HG03565 (cell line): ENCODE results near the gene SSH2.

Source experiments
- ATAC-seq: cut with Tn5 transposase; IDR thresholded peaks from one replicate; pipeline ENCODE4 v1.9.1; 2021; ENCODE audit warnings: mild to moderate bottlenecking, moderate library complexity; ENCODE audit not compliant: unreplicated experiment

SSH2 gene

GRCh38 chr17:29614349-29615047 lies 315.5 kb downstream of the SSH2 start:
- no peak for ATAC-seq

DNA sequence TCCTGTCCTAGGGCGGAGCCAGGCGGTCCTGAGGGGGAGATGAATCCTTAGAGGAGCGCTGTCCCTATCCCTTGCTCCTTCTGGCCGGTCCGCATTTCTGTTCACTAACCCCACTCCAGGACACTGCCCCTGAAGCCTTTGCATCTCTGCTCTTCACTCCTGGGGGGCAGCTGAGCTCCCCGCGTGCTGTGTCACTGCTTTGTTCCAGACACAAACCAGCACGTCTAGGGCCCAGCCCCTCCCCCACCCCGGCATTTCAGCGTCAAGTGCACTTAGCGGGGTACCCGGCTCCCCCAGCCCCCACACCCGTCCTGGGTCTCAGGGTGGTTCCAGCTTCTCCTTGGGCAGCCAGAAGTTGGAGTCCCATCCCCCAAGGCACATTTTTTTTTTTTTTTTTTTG lies 316.2 kb downstream of the SSH2 start:
- ATAC-seq: no peak

GRCh38 chr17:29613352-29613837 lies 316.6 kb downstream of the SSH2 start:
- ATAC-seq: peak; percentile 37

GRCh38 chr17:29612404-29613280 lies 317.4 kb downstream of the SSH2 start:
- ATAC-seq: no peak

DNA sequence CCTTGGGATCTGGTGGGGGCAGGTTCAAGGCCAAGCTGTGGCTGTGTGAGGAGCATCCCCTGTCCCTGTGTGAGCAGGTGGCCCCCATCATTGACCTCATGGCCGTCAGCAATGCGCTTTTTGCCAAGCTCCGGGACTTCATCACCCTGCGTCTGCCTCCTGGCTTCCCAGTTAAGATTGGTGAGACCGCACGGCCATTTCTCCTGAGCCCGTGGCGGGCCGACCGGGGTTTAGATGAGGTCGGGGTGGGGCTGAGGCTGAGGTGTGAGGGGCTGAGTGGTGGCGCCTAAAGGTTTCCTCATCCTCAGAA lies 318.0 kb downstream of the SSH2 start:
- ATAC-seq: no peak

- ATAC-seq: no peak
Observed at GRCh38 chr17:29611351-29612093, 318.5 kb downstream of the SSH2 start.

DNA sequence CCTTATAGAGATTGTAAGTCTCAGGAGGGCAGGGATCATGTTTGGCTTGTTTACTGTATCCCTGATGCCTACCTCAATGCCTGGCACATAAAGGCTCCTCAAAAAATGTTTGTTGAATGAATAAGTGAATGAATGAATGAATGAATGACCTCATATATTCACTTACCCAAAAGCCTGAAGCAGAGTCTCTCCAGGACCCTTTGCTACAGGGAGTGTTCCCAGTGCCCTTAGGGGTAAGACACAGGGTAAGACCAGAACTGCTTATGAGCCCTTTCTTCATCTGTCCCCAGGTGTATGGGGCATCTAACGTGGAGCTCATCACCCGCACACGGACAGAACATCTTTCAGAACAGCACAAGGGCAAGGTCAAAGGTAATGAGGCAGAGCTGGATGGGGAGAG lies 319.6 kb downstream of the SSH2 start:
- no peak for ATAC-seq

DNA sequence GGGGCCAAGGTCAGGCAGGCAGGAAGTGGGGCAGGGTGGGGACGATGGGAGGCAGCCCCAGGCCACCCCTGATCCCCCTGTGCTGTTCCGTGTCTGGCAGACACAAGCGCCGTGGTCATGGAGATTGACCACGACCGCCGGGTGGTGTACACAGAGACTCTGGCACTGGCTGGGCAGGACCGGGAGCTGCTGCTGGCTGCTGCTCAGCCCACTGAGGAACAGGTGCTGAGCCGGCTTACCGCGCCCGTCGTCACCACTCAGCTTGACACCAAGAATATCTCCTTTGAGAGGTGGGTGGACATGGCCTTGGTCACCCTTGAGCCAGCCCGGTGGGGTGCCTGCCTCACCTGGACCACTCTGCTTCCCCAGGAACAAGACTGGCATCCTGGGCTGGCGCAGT lies 321.0 kb downstream of the SSH2 start:
- ATAC-seq: no peak

DNA sequence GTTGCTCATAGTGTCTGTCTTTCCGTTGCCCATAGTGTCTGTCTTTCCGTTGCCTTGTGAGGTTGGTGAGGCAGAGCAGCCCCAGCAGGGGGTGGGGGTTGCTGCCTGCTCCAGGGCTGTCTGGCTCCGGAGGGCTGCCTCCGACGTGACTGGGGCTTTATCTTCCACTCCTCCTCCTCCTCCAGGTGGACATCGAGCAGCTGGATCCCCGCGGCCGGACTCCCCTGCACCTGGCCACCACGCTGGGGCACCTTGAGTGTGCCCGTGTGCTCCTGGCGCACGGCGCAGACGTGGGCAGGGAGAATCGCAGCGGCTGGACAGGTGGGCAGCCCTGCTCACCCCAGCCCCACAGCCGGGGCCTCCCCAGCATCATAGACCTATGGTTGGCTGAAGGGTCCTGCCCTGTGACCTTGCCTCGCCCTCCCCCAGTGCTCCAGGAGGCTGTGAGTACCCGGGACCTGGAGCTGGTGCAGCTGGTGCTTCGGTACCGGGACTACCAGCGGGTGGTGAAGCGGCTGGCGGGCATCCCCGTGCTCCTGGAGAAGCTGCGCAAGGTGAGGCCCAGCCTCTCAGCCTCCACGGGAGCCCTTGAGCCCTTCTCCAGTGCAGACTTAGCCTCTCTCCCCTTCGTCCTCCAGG lies 322.4 kb downstream of the SSH2 start:
- no peak for ATAC-seq

DNA sequence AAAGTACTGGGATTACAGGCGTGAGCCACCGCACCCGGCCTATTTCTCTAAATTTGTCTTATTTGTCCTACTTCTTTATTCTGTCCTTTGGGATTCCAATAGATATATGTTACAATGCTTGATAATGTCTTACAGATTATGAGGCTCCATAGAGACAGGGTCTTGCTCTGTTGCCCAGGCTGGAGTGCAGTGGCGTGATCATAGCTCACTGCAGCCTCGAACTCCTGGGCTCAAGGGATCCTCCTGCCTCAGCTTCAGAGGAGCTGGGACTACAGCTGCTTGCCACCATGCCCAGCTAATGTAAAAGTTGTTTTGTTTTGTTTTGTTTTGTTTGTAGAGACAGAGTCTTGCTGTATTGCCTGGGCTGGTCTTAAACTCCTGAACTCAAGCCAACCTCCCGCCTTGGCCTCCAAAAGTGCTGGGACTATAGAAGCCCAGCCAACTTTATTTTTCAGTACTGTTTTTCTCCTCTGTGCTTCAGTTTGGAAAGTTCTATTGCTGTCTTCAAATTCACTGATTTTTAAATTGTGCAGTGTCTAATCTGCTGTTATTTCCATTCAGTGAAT lies 326.8 kb downstream of the SSH2 start:
- no peak for ATAC-seq

DNA sequence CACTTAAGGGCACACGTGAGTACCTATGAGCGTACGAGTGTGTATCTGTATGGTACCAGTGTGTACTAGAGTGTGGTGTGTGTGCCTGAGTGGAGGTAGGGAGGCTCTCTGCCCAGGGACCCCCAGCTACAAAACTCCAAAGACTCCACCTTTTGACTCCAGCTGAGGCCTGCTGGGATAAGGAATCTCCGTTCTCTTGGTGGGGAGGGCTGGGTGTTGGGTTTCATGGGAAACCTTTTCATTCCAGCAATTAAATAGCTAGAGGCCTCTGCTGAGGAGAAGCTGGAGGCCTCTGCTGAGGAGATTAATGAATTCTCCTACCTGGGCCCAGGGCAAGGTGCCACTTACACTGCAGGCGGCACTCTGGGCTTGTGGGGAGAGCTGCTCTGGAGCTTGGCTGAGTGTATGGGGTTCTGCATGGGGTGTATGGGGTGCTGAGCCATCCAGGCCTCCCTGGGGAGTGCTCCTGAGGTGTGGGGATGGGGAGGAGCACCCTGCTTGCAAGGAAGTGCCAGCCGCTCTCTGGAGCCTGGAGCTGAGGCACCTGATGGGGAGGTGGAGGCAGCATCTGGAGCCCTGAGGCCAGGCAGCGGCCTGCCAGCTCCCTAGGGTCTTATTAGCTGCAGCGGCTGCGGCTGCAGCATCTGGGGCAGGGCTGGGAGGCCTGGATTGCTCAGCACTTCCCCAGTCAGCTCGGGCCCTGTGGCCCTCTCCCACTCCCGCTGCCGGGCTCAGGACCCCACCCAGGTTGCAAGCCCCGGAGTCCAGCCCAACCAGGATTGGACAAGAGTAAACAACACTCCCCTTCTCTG lies 332.5 kb downstream of the SSH2 start:
- ATAC-seq: no peak

DNA sequence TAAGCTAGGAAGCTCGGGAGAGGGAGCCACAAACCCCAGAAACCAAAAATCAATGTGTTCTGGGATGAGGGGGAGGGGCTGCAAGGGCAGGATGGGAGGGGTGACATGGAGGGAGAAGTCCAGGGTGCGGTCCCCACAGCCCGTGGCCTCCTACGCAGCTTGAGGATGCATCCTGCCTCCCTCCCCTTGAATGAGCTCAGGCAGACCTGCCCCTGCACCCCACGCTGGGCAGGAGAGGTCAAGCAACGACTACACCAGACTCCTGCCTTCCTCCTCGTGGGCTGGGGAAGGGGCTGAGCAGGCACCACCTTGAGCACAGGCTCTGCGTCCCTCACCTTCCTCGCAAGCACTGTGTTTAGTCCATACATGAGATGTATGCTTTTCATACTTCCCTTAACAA lies 333.2 kb downstream of the SSH2 start:
- ATAC-seq: no peak

DNA sequence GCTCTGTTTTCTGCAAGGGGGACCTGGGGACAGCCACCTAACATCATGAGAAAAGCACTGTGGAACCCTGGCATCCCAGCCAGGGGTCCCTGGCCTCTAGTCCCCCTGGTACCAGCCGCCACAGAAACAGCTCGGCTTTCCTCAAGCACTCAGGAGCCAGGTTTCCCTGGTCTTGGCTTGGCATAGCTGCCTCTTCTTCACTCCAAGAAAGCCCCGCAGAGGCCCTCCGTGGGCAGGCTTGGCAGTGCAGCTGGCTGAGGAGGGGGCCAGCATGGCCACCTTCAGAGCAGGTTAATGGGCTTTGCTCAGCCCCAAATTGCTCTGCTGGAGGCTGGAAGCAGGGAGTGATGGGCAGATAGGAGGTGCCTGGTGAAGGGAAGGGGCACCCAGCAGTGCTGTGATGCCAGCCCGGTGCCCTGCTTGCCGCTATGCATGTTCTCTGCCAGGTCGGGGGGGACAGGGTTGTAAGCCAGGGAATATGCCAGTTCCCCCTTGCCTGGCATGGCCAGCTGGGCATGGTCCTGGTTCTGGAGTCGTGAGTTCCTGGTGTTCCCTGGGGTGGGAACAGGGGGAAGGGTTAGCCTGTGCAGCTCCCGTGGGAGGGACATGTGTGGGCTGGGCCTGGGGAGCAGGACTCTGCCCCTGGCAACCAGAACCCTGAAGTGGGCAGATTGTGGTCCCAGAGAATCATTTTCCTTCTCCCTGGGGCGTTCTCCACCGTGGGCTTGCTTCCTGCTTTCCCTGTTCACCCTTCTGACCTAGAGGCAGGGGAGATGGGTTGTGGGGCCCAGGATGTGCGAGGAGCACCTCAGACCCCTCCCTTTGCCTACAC lies 333.9 kb downstream of the SSH2 start:
- ATAC-seq: no peak

- no peak for ATAC-seq
Observed at GRCh38 chr17:29595107-29595942, 334.7 kb downstream of the SSH2 start.

- ATAC-seq: no peak
Observed at GRCh38 chr17:29594519-29595090, 335.4 kb downstream of the SSH2 start.

- no peak for ATAC-seq
Observed at GRCh38 chr17:29593591-29594518, 336.2 kb downstream of the SSH2 start.
